NCI-H345 (cell line): Measurements from ENCODE around the gene NCAM1.

Experiments
- DNase-seq: peaks from one replicate; lab custom pipeline; 2025; lab: John Stamatoyannopoulos, UW

The NCAM1 gene

GRCh38 chr11:113308601-113309000, 347.4 kb downstream of the NCAM1 start:
- no peak for DNase-seq

GRCh38 chr11:113311536-113311935, 350.3 kb downstream of the NCAM1 start:
- no peak for DNase-seq

- DNase-seq = no peak
Measured at GRCh38 chr11:113313601-113314000, 352.4 kb downstream of the NCAM1 start.

- no peak for DNase-seq
Measured at GRCh38 chr11:113314065-113314388, 352.8 kb downstream of the NCAM1 start.

GRCh38 chr11:113314389-113315301, 353.4 kb downstream of the NCAM1 start, which contains the start of gene TTC12:
TSS of gene TTC12 (plus strand) at chr11:113314583. CDS start at chr11:113316258, 1,675 bp downstream.
- DNase-seq = peak; percentile 88

- DNase-seq = no peak
Measured at GRCh38 chr11:113315811-113316210, 354.6 kb downstream of the NCAM1 start.

GRCh38 chr11:113316256-113316655, 355.0 kb downstream of the NCAM1 start:
- no peak for DNase-seq

GRCh38 chr11:113317339-113317738, 356.1 kb downstream of the NCAM1 start:
- DNase-seq = peak; percentile 80

GRCh38 chr11:113319085-113319484, 357.9 kb downstream of the NCAM1 start:
- DNase-seq = no peak

GRCh38 chr11:113322158-113322557, 360.9 kb downstream of the NCAM1 start:
- DNase-seq = no peak

GRCh38 chr11:113324250-113324649, 363.0 kb downstream of the NCAM1 start:
- no peak for DNase-seq
